Kidney (tissue), 14 donors: ENCODE results near the gene COL4A4. TPM values are rescaled to one million over a fixed set of nuclear protein-coding genes. Genes with fewer than 3 reads are reported as not detected.

Experiments used
- DNase-seq, 5 donors: peaks; one replicate each; pipeline ENCODE4 v3.0.0-alpha.2; 2013 to 2020
- FAIRE-seq: peaks from 2 replicates; lab custom pipeline; 2012; peaks lifted over from hg19 to GRCh38; lab: Jason Lieb, UNC
- H3K27ac ChIP-seq, 2 donors: one replicate each; pipeline ENCODE4 v1.7.0; 2013; ENCODE audit warnings: low read depth in 2 of 2, low read length in 2 of 2, inconsistent platforms in 1 of 2
- H3K27me3 ChIP-seq: one replicate; pipeline ENCODE4 v1.7.1; 2013; ENCODE audit warnings: low read length, inconsistent platforms; ENCODE audit not compliant: control insufficient read depth, insufficient read depth
- H3K36me3 ChIP-seq, 3 donors: one replicate each; pipeline versions ENCODE4 v1.7.0 to v1.7.1; 2013; ENCODE audit warnings: low read length in 3 of 3, control low read depth in 1 of 3, inconsistent platforms in 1 of 3; ENCODE audit not compliant: insufficient read depth in 3 of 3, control insufficient read depth in 2 of 3
- H3K4me1 ChIP-seq, 3 donors: one replicate each; pipeline versions ENCODE4 v1.7.0 to v1.7.1; 2013; ENCODE audit warnings: low read length in 3 of 3, inconsistent platforms in 1 of 3, low read depth in 1 of 3; ENCODE audit not compliant: control insufficient read depth in 2 of 3, insufficient read depth in 2 of 3
- H3K4me3 ChIP-seq, 3 donors: one replicate each; pipeline versions ENCODE4 v1.7.0 to v1.8.1; 2013; ENCODE audit warnings: low read length in 3 of 3, control low read depth in 1 of 3, inconsistent platforms in 1 of 3
- H3K9ac ChIP-seq, 3 donors: one replicate each; pipeline versions ENCODE4 v1.7.0 to v1.7.1; 2013; ENCODE audit warnings: low read length in 3 of 3, control low read depth in 1 of 3, inconsistent platforms in 1 of 3
- H3K9me3 ChIP-seq, 3 donors: one replicate each; pipeline versions ENCODE4 v1.7.0 to v1.7.1; 2013; ENCODE audit warnings: low read length in 3 of 3, control low read depth in 1 of 3, inconsistent platforms in 1 of 3; ENCODE audit not compliant: control insufficient read depth in 2 of 3, insufficient read depth in 1 of 3
- CTCF ChIP-seq: IDR thresholded peaks from 3 replicates; pipeline ENCODE4 v1.5.1; 2012; ENCODE audit warnings: mild to moderate bottlenecking, moderate library complexity, borderline replicate concordance; ENCODE audit not compliant: insufficient read depth; ENCODE audit errors: extremely low read depth
- intact Hi-C: fragments of 100-400 bp; cut with DNase I; formaldehyde crosslinking; loops from one replicate; pipeline ENCODE4 v1.11.1; 2022
- polyA plus RNA-seq: library from polyadenylated mRNA; stranded (reverse); fragments of 350-450 nt; fragmentation: Illumina TruSeq; extraction: RNeasy Lipid Tissue Mini Kit (QIAGEN cat#74804); gene quantifications from one replicate; pipeline ENCODE4 v1.2.3, GENCODE V29; 2014; ENCODE audit warnings: low read depth, low replicate concordance; ENCODE audit not compliant: insufficient read depth
- total RNA-seq: library from RNA; stranded (reverse); fragmentation: NEBNext Ultra II Directional; extraction: Animal tissue kit (Norgen Biotek cat#: 25700); gene quantifications from one replicate; pipeline ENCODE4 v1.2.1, GENCODE V29; 2021
- donor health status: control.
- donor health status: control.
- donor health status: control.
- donor health status: control.
- donor health status: control.
- donor health status: DM: yes; HTN: yes; CAD: no.
- donor health status: Normal renal cell carcinoma (clear cell type).

COL4A4 gene
- total and polyA plus RNA-seq, 2 donors from 2014 or later: 7.2 to 53.3 TPM

- Histone ChIP-seq H3K9me3 (no peaks in the 10 kb centered on the region), H3K27me3 (no peaks in the 10 kb centered on the region), H3K27ac (no peak overlapping the region), H3K4me3 (no peak overlapping the region), H3K4me1 (peaks cover under 1 to 5% (median 2%) of the 10 kb centered on the region in 3 donors), H3K9ac (no peak overlapping the region), H3K36me3 (no peaks in the 10 kb centered on the region)
- FAIRE-seq: no peak
- TF ChIP-seq CTCF: no peak
- intact Hi-C loops: no loop called here
- no peak for DNase-seq
These were observed 41.7 kb upstream of the COL4A4 start for GRCh38 chr2:227205701-227206100.

- intact Hi-C loops: no loop called here
- no peaks in the 10 kb centered on the region for H3K9me3 ChIP-seq
- TF ChIP-seq CTCF: no peak
- FAIRE-seq (no peak), DNase-seq (no peak)
- peaks cover 2 to 5% (median 3%) of the 10 kb centered on the region in 3 donors for H3K4me1 ChIP-seq
- H3K4me3 ChIP-seq: no peak overlapping the region
- no peaks in the 10 kb centered on the region for H3K36me3 ChIP-seq
- H3K27me3 ChIP-seq: no peaks in the 10 kb centered on the region
- H3K27ac ChIP-seq: no peak overlapping the region
- no peak overlapping the region for H3K9ac ChIP-seq
These were observed 40.4 kb upstream of the COL4A4 start for GRCh38 chr2:227204452-227204851.

GRCh38 chr2:227201771-227202170 lies 37.8 kb upstream of the COL4A4 start:
- H3K4me1 ChIP-seq: peaks cover 3 to 8% (median 6%) of the 10 kb centered on the region in 3 donors
- TF ChIP-seq CTCF: no peak
- peak overlapping the region in 1 of 3 donors; percentile 32 for H3K9ac ChIP-seq
- FAIRE-seq (peak; percentile 13), DNase-seq (peak in 2 of 5 donors; percentile 68 to 69)
- no peaks in the 10 kb centered on the region for H3K27me3 ChIP-seq
- intact Hi-C loops: no loop called here
- H3K27ac ChIP-seq: peak overlapping the region in 1 of 2 donors; percentile 42
- H3K4me3 ChIP-seq: peak overlapping the region in 1 of 3 donors; percentile 0
- H3K9me3 ChIP-seq: no peaks in the 10 kb centered on the region
- no peaks in the 10 kb centered on the region for H3K36me3 ChIP-seq

- Histone ChIP-seq H3K4me3 (no peak overlapping the region), H3K27ac (peak overlapping the region in 1 of 2 donors; percentile 64), H3K27me3 (no peaks in the 10 kb centered on the region), H3K4me1 (peaks cover 3 to 8% (median 6%) of the 10 kb centered on the region in 3 donors), H3K9me3 (no peaks in the 10 kb centered on the region), H3K36me3 (no peaks in the 10 kb centered on the region), H3K9ac (no peak overlapping the region)
- no peak for FAIRE-seq
- TF ChIP-seq CTCF: no peak
- DNase-seq: peak in 2 of 5 donors; percentile 33 to 40
- intact Hi-C loops: no loop called here
These were observed 34.9 kb upstream of the COL4A4 start for GRCh38 chr2:227198866-227199265.
